GM21526 (cell line): ENCODE data around the gene TMEM205.

Experiments
- ATAC-seq: cut with Tn5 transposase; IDR thresholded peaks from one replicate; pipeline ENCODE4 v1.9.1; 2021; ENCODE audit warnings: moderate library complexity; ENCODE audit not compliant: unreplicated experiment, low FRiP score

TMEM205 gene

DNA sequence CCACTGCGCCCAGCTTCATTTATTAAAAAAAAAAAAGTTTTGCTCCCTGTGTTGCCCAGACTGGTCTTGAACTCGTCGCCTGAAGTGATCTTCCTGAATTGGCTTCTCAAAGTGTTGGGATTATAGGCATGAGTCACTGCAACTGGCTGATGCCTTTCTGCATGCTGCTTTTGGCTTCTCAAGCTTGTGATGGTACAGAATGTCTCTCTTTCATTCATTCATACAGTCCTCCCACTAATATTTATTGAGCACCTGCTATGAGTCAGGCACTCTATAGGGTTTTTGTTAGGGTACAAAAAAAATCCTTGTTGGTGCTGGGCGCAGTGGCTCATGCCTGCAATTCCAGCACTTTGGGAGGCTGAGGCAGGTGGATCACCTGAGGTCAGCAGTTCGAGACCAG, 41.1 kb downstream of the TMEM205 start:
- ATAC-seq = no peak

DNA sequence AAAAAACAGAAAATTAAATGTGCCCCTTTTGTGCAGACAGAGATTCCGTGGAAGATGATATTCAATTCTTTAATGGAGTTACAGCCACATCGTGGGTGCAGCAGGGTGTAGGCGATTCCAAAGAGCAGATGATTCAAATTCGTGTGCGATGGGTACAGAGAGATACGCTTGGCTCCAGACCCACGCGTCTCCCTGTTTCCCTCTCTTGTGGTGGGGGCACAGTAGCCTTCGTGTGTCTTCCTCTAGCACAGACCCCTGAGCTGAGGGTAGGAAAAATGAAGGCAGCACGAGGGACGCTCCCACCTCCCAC, 45.3 kb downstream of the TMEM205 start:
- ATAC-seq = no peak

DNA sequence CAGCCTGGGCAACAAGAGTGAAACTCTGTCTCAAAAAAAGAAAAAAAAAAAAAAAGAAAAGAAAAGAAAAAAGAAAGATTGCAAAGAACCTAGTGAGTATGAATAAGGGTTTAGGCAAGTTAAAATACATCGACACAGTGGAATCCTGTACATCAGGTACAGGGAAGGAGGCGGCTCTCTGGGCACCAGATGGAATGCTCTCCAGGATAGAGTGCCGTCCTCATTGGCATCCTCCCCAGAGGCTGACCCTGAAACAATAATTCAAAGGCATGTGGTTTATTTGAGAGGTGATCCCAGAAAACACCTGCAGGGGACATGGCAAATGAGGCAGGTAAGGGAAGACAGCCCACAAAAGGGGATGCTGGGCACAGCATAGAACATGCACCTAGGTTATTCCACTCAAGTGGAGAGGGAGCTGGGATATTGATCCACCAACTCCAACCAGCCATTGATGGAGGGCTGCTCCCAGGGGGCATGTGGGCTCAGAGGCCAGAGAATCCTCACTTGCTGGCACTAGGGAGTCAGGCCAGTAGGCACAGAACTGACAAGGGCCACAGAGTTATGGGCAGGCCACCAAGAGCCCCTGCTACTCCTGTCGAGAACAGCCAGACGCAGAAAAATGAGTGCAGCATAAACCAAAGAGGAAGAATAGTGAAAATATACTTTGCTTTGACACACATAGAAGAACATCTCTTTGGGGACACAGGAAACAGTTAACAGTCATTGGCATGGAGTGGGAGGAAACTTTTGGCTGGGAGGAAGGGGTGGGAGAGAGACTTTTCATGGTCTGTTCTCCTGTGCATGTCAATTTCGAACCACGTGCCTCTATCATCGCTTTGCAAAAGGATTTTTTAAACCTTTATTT, 45.9 kb downstream of the TMEM205 start:
- no peak for ATAC-seq

GRCh38 chr19:11296264-11296663, 49.8 kb downstream of the TMEM205 start:
- no peak for ATAC-seq

GRCh38 chr19:11295665-11296245, 50.3 kb downstream of the TMEM205 start, which contains the start of gene TSPAN16:
TSPAN16 (plus strand) TSS chr19:11296160; CDS start chr19:11296298, 138 bp downstream.
- ATAC-seq = no peak

DNA sequence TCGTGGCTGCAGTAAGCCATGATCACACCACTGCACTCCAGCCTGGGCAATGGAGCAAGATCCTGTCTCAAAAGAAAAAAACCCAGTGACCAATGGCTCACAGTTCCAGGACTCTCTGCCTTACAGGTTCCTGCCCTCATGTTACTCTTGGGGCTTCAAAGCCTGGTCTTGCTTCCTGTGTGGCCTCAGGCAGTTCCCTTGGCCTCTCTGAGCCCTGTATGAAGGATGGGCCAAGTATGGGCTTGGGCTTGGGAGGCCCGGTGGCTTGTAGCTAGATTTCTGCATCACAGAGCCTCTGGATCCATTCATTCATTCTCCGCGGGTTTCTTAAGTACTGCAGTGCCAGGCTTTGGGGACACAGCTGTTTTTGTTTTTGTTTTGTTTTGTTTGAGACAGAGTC, 50.9 kb downstream of the TMEM205 start:
- ATAC-seq = no peak

- ATAC-seq = no peak
Observed at GRCh38 chr19:11293433-11294389, 52.4 kb downstream of the TMEM205 start.
